Daoy (cell line): ENCODE data around the gene AGXT. TPM values are rescaled to one million over a fixed set of nuclear protein-coding genes. Genes with fewer than 3 reads are reported as not detected.
A peak's percentile ranks its signal among the peaks of the same experiment; 100 is the strongest.

Experiments
- DNase-seq: peaks from one replicate; pipeline ENCODE4 v3.0.0-alpha.2; 2015; ENCODE audit warnings: low read depth
- total RNA-seq: library from RNA; depleted of rRNA; stranded (reverse); fragments of >200 nt; shearing (Covaris generic); gene quantifications from 2 replicates; pipeline ENCODE4 v1.2.3, GENCODE V29; 2014

AGXT gene
- total RNA-seq, 1 experiment from 2014 or later = not detected

DNA sequence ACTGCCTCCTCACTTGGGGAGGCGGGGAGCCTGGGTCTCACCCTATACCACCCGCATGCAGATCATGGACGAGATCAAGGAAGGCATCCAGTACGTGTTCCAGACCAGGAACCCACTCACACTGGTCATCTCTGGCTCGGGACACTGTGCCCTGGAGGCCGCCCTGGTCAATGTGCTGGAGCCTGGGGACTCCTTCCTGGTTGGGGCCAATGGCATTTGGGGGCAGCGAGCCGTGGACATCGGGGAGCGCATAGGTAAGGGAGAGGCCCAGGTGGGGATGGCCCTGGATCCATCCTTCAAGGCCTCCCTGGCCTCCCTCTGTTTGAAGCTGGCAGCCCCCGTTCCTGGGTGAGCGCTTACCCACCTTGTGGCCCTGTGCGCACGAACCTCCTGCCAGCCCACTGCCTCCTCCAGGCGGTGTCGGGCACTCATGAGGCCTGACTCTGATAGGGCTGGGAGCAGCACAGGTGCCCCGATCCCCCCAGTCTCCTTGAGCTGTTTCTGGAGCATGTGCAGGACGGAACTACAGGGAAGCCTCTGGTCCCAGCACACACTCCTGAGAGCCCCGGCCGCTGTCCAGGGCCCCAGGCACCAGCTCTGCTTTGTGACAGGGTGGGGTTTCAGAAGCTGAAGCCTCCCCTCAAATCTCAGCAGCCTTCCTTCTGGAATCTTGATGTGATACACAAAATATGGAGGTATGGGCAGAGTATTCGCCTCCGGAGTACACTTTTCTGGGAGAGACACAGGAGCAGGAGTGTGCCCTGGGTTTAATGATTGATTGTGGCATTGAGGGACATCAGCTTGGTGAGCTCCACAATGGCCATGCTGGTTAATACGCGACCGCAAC is 708 bp downstream of the AGXT start:
- no peak for DNase-seq

DNA sequence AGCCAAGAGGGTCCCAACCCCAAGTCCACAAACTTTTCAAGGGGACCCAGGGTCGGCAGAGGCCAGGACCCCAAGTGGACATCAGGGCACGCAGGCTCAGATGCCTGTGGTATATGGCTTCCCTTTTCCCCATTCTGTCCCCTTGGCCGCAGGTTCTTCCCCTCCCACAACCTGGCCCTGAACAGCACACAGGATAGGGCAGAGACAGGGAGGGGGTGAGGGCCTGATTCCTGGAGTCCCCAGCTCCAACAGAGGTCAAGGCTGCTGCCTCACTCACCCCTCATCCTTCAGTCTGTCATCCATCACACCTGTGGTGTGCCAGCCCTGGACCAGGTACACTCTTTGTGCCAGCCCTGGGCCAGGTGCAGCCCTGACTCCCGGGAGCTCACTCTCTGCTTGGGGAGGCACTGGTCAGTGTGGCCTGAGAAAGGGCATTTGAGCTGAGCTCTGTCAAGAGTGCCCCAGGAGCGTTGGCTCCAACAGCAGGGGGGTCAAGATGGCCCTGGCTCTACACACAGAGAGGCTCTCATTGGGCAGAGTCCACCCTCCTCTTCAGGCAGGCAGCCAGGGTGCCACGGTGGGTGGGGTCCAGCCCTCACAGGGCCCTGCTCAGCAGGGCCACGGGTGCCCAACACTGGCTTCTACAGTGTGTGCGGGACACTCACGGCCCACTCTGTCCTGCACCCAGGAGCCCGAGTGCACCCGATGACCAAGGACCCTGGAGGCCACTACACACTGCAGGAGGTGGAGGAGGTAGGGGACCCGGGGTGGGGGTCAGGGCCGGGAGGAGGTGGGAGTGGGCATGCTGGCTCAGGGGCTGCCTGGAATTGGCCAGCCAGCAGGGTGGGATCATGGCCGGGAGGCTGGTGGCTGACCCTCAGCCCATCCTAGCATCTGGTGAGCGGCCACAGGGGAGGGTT is 1.6 kb downstream of the AGXT start:
- DNase-seq = no peak

DNA sequence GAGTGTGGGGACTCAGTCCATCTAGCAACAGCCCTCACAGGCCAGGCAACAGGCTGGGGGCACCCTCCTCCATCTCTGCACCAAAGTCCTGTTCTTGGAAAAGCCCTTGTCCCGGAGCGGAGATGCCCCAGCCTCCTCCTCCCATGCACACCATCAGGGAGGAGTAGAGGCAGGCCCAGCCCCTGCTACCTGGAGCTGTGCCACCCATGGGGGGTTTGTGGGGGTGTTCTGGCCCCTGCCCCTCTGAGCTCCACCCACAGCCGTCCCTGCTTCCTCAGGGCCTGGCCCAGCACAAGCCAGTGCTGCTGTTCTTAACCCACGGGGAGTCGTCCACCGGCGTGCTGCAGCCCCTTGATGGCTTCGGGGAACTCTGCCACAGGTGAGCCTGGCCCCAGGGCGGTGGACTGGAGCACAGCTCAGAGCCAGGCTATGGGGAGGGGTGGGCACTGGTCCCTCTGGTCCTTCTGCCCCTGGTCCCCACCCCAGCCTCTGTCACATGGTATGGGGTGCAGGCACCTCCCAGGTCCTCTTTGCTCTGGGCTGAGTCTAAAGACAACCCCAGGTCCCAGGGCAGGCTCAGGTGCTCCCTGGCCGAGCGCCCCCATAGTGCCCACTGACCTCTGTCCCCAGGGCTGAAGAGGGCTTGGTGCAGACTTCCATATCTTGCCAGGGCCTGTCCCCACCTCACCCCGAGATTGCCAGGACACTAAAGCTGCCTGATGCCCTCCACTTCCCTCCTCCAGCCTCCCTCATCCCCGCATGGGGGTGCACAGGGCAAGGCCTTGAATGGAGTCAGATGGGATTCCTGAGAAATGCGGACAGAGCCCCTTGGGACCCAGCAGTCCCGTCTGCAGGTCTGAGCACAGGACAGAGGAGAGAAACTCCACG is 2.7 kb downstream of the AGXT start:
- DNase-seq = no peak

DNA sequence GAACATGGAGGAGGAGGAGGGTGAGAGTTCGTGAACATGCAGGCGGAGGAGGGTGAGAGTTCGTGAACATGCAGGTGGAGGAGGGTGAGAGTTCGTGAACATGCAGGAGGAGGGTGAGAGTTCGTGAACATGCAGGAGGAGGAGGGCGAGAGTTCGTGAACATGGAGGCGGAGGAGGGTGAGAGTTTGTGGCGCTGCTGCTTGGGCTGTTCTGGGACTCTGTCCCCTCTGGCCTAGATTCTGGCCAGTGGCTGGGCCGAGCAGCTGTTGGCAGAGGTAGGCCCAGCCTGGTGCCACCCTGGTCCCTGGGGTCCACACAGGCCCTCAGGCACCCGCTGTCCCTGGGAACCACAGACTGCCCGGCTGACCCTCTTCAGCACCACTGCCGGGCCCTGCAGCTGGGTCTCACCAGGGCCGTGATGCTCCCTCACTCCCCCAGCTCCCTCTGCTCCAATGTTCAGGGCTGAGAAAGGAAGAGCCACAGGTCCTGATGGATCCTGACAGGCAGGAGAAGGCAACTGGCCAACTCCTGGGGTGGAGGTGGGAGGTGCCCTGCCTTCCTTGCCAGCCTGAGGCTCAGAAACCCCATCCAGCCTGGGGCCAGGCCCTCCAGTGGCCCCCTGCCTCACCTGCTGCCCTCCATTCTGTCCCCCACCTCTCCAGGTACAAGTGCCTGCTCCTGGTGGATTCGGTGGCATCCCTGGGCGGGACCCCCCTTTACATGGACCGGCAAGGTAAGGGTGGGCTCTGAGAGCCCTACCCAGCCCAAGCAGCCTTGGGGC is 3.9 kb downstream of the AGXT start:
- no peak for DNase-seq

DNA sequence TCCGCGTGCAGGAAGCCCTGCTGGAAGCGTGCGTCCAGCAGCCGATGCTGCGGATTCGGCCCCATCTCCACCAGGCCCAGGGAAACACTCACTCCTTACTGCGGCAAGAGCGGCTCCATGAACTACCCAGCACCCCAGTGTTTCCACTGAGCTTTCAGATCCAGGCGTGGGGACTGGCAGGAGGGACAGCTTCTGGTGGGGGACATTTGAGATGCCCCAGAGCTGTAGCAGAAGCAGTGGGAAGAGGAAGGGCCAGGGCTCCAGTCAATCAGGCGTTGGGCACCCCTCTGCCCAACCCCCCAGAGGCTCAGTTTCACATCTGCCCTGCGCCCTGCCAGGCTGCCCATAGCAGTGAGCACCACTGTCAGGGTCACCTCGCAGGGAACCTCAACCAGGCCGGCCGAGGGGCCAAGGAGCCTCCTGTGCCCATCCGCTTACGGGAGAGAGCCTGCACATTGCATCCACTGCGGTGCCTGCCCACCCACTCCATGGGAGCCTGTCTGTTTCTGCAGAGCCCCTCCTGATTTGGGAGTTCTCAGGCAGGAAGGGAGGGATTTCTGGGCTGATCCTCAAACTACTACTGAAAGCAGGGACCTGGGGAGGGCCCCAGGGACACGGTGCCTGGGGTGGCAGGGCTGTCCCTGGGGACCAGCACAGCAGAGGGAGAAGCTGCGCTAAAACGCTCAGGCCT is 4.6 kb downstream of the AGXT start:
- no peak for DNase-seq

DNA sequence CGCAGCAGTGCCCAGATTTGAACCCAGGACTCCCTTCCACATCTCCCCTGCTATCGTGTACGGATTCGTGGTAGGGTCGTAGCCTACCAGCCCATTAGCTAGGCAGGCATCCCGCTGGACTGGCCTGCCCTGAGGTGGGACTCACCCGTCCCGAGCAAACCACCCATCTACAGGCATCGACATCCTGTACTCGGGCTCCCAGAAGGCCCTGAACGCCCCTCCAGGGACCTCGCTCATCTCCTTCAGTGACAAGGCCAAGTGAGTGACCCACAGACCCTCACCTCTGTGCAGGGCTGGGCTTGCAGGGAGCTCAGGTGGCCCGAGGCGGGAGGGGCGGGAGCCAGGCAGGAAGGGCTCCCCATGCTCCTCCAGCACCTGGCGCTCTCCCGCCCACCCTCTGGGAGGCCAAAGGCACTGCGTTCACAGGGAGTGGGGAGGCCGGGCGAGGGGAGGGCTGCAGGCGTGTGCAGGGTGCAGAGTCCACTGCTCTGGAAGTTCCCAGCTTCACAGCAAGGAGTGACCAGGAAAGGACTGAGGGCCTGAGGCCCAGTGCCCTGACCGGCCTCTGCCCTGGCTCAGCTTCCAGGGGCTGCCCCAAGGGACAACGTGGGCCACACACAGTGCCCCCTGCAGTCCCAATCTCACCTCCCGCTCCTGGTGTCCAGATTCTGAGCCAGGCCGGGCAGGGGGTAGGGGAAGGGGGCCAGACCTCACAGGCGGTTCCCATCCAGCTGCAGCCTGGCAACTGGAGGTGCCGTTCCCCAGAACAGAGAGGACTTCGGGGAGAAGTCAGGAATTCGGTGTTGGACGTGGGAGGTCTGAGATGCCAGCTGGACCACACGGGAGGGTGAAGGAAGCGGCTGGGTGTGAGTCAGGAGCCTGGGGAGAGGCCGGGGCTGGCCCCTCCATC is 5.4 kb downstream of the AGXT start:
- DNase-seq = peak; percentile 60

DNA sequence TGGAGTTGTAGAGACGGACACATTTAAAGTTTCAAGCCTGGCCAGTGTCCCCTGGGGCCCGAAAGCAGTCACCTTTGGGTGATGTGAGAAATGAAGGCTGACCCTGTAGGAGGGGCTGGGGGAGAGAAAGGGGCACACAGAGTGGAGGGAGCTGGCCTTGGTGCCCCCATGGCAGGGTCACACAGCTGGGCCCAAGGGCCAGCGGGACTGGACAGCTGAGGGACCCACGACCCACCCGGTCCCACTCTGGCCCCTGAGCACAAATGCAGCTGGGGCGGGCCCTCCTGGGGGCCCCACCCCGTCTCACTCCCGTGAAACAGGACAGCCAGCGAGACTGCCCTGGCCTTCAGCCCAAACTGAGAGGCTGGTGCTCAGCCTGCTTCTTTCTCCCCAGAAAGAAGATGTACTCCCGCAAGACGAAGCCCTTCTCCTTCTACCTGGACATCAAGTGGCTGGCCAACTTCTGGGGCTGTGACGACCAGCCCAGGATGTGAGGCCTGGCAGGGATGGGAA is 6.1 kb downstream of the AGXT start:
- DNase-seq = no peak

DNA sequence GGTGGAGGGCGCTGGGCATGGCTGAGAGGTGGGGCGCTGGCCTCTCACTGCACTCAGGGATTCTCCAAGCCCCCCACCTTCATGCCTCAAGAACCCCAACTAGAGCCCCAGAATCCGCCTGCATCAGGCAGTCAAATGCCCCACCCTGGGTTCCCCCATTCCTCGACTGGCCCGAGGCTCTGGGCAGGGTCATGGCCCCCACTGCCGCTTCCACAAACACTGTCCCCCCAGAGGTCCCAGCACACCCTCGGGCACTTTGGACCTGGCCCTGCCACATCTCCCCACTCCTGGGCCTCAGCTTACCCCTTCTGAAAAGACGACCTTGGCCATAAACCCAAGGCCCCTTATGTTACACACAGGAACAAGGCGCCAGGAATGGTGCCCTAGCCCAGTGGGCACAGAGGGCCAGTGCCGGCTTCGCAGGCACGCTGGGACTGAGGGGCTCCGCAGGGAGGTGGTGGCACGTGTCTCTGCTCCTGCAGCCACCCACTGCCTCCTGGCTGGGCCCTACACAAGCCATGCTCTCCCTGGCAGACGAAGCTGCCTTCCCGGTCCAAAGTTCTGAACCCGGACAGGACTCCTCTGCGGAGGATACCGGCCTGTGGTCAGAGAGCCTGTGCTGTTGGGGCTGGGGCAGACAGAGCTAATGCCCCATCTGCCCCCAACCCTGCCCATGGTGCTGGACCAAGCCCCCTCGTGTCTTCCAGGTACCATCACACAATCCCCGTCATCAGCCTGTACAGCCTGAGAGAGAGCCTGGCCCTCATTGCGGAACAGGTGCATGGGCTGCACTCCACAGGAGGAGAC is 6.8 kb downstream of the AGXT start:
- no peak for DNase-seq

DNA sequence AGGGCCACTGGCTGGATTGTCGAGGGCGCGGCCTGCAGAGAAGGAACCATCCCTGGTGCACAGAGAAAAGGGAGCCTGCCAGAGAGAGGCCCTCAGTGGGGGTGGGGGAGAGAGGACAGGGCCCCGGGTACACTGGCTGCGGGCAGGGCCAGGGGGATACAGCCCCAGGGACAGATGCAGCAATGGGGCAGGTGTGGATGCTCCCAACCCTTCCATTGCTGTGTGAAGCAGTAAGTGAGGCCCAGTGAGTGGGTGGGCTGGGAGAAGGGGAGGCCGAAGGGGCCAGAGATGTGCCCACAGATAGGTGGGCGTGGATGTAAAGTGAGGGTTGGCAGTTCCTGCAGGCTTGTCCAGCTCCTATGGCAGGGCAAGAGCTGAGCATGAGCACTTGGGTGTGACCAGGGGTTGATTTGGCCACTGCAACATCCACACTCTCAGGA is 7.4 kb downstream of the AGXT start:
- DNase-seq = no peak

DNA sequence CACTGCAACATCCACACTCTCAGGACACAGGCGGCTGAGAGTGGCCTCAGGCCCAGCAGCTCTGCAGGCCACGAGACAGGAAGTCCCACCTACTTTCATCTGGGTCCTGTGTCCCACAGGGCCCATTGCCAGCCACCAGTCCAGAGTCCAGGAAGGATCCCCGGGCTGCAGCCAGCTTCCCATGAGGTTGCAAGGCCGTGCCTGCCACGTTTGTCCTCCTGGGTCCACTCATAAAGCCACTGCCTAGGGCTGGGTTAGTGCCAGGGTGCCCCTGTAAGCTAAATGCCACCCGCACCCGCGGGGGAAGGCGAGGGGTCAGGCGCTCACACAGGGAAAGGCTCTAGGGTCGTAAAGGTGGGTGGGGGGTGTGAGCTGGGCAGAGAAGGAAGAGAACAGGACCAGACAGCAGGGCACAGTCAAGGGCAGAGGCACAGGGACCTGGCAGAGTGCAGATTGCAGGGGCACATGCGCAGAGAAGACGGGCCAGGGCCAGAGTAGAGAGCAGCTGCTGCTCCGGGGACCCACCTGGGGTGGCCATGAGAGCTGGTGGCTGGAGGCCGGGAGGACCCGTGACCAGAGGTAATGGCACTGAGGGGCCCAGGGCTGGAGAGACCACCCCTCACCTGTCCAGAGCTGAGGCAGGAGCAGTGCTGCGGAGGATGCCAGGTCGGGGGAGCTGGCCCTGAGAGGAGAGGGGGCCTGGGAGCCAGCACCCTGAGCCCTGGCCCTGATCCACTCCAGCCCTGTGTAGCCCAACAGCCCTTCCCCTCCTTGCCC is 8.0 kb downstream of the AGXT start:
- no peak for DNase-seq

DNA sequence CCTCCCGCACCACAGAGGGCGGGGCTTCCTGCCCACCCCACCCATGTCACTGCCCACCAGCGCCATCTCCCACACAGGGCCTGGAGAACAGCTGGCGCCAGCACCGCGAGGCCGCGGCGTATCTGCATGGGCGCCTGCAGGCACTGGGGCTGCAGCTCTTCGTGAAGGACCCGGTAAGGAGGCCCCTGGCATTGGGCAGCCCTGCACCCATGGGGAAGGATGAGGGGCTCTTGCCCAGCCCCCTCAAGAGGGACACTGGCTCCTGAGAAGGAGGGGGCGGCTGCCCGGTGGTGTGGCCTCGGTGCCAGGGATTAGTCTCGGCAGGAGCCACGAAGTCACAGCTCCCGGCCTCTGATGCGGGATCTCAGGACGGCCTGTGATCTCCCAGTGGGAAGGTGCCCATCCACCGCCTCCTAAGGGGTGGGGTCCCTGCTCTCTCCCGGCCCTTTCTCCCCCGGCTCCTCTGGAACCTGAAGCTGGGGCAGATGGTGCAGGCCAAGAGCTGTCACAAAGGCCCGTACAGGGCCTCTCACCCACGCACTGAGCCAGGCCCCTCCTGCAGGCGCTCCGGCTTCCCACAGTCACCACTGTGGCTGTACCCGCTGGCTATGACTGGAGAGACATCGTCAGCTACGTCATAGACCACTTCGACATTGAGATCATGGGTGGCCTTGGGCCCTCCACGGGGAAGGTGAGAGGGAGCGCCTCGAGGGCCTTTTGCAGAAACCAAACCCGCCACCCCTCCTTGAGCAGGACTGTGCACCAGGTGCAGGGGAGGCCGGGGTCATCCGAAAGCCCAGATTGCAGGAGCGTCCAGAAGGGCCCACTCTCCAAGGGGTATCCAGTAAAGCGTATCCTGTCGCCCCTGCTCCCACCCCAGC is 9.1 kb downstream of the AGXT start:
- no peak for DNase-seq

DNA sequence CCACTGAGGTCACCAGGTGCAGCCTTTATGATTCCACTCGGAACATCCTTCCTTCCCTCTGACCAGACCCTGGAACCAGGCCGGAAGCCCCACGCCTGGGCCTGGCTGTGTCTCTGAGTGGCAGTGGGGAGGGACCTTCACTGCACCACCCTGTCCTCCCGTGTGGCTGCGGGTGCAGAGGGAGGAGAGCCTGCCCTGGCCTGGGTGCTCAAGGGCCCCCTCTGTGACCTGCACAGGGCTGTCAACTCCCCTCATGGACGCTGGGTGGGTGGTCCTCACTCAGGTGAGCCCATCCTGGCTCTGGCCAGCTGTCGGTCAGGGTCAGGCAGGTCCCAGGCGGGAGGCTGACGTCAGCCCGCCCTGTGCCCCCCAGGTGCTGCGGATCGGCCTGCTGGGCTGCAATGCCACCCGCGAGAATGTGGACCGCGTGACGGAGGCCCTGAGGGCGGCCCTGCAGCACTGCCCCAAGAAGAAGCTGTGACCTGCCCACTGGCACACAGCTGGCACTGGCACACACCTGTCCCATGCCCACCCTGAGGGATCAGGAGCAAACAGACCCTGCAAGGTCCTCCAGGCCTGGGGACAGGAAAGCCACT is 9.8 kb downstream of the AGXT start:
- DNase-seq = no peak

DNA sequence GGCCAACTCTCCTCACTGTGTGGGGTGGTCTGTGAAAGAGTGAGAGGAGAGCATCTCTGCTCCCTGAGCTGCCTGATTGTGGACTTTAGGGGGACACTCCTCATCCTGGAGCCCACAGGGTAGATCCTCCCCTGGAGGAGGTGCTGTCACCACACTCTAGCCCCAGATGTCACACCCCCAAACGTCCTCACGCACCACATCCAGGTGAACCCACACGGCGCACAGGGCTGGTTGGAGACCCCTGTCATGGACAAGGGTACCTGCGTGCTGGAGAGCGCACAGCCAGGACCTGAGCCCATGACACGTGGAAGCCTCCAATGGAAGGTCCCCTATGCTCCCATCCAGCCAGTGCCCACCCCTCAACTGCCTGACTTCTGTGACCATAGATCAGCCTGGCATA is 10.5 kb downstream of the AGXT start:
- no peak for DNase-seq

DNA sequence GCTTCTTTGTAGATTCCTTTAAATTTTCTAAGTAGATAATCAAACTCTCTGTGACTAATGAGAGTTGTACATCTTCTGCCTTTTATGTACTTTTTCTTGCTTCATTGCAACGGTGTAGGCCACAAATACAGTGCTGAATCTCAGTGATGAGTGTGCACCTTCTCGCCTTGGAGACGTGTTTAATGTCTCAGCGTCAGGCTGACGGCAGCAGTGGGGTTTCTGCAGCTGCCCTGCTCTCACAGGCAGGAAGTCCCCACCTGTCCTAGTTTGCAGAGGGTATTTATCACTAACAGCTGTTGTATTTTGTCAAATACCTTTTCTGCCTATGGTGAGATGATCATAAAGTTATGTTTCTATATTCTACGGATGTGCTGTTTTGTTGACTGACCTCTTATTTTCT is 13.3 kb downstream of the AGXT start:
- DNase-seq = no peak

DNA sequence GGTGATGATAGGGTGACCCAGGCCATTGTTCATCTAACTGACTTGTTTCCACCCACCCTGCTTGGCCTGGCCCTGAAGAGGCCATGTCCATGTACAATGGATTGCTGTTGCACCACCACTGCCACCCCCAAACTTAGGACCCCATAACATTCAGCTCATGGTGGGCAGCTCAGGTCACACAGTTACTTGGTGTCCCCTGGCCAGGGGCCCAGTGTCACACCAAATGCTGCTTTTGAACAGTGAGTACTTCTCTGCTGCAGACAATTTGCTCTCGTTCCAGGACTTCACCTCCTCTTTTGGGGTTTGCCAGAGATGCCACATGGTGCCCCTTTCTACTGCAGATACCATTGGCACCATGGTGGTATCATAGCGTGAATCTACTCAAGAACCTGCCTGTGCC is 15.6 kb downstream of the AGXT start:
- DNase-seq = no peak

DNA sequence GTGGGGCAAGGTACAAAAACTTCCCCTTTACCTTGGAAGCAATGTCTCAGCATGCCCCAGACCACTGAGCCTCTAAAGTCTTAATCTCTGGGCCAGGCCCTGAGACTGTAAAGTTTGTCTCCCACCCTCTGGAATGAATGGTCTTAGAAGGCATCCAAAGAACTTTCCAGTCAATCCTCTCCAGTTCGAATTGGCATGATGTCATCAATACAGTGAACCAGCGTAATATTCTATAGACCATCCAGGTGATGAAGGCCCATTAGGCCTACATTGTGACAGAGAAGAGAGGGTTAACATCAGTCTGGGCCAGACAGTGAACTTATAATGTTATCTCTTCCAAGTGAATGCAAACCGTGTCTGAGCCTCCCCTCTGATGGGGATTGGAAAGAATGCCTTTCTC is 16.1 kb downstream of the AGXT start:
- DNase-seq = no peak
